Left forelimb (tissue), 1 donor: ENCODE data around the gene CRISPLD2.

Experiments used
- DNase-seq: peaks from one replicate; pipeline ENCODE4 v3.0.0-alpha.2; 2018; ENCODE audit warnings: low spot score

Gene CRISPLD2, protein sequence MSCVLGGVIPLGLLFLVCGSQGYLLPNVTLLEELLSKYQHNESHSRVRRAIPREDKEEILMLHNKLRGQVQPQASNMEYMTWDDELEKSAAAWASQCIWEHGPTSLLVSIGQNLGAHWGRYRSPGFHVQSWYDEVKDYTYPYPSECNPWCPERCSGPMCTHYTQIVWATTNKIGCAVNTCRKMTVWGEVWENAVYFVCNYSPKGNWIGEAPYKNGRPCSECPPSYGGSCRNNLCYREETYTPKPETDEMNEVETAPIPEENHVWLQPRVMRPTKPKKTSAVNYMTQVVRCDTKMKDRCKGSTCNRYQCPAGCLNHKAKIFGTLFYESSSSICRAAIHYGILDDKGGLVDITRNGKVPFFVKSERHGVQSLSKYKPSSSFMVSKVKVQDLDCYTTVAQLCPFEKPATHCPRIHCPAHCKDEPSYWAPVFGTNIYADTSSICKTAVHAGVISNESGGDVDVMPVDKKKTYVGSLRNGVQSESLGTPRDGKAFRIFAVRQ

DNA sequence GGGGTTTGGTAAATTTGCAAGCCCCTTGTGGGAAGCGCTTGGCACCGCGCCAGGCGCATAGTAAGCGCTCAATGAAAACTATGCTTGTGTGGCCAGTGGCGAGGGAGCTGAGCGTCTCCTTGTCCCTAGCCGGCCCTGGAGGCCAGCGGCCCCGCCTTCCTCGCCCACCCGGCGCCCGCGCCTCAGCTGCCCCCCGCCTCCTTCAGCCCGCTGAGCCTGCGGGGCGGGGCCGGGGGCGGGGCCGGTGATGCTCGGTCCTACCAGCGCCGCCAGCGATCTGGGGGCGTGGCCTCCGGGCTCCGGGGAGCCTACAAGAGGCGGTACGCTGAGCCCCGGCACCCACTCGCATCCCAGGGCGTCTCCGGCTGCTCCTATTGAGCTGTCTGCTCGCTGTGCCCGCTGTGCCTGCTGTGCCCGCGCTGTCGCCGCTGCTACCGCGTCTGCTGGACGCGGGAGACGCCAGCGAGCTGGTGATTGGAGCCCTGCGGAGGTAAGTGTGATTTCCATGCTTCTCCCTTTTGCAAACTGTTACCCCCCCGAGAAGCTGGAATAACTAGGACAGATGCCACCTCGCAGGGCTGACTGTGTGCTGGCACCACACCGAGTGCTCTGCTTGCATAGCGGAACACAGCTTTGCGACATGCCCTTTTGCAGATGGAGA is at the start of gene CRISPLD2:
TSS of gene CRISPLD2 (plus strand) at position 342 of the 661 bp plus-strand sequence. CDS start 18,511 bp downstream, outside the sequence.
- DNase-seq, result peak; percentile 90

DNA sequence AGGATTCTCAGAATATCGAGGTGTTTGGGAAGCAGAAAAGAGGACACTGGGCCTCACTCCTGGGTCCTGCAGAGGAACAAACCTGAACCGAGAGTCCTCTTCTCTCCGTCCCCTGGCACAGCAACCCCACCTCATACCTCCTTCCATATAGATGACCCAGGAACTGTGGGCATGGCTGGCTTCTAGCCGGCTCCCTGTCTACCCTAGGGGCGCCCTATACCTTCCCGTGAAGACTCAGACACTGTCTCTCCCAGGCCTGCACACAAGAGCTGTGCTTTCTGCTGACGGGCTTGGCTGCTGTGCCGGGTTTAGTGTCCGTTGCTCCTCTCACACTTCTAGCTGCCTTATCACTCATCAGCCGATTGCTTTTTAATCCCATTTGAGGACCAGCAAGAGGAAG is 46.5 kb upstream of the CRISPLD2 start:
- no peak for DNase-seq

DNA sequence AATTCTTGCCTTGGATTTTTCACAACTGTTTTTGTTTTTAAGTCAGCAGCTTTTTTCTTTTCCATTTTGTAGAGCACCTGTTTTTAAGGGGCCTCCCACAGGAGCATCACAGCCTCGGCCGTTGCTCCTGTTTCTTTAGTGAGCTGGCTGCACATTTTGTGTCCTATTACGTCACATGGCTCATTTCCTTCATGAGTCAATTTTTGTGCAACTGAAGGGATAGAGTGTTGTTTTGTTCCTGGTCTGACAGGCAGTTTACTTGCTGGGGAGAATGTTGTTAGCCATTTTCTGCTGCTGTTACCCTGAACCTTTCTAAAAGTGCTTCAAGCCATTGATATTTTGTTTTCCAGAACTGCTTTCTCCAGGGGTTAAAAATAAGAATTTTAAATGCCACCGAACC is 45.0 kb upstream of the CRISPLD2 start:
- no peak for DNase-seq

DNA sequence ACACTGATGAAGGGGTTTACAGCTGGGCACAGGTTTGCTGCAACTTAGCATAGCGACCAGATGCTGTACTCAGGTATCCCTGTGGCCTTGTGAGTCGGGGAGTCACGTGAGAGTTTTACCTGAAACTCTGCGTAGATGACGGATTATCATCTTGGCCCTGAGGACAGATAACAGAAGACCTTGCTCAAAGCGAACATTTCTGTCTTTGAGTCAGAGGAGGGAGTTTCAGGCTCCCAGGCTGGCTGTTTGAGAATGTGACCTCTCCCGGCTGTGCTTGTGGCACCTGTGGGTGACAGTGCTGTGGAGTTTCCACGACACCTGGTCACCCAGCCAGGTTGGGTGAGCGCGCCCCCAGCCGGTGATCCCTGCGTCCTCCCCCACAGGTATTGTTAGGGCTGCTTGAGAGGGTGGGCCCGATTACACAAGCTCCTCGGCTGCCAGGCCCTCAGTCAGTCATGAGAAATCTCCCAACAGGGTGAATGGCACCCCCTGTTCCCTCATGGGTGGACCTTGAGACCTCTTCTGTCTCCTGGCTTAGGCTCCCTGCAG is 44.4 kb upstream of the CRISPLD2 start:
- DNase-seq, result no peak

DNA sequence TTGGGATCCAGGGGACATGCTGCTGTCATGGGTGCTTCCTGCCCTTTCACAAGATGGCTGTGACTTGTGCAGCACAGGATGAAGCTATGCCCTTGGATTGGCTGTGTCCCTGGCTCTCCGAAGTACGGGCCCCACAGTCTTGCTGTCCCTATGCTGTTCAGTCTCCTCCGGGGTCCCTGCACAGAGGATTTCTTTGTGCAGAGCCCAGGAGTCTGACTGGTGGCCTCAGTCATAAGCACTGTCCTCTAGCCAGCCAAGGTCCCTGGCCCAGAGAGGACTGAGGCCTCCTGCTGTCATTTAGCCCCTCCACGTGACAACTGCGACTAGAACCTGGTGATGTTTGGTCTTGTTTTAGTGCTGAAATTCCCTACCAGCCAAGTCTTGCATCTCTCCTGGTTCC is 42.4 kb upstream of the CRISPLD2 start:
- no peak for DNase-seq

DNA sequence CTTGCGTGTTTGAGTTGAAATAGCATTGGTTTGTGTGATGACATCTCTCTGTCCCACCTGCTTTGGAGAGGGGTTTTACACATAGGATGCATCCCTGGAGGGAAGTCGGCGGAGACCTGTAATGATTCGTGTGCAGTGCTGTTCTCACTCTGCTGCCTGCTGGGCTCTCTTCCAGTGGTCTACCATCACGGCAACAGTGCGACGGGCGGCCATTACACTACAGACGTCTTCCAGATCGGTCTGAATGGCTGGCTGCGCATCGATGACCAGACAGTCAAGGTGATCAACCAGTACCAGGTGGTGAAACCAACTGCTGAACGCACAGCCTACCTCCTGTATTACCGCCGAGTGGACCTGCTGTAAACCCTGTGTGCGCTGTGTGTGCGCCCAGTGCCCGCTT is 41.1 kb upstream of the CRISPLD2 start:
- DNase-seq, result no peak

DNA sequence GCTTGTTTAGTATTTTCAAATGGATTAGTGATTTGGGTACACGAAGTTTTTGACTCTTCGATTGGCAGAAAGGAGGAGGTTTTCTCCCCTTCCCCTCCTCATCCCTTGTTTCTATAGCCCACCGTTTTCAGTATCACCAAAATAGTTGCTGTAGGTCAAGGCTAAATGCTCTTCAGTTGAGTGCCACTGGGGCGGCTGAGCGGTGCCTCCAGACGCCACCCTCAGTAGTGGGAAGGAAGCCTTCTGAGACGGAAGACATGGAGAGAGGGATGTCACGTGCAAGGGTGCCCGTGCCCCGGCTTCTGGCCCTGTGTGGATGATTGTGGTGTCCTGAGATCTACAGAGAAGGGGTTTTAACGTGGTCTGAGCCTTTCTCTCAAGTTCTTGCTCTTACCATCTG is 39.7 kb upstream of the CRISPLD2 start:
- no peak for DNase-seq

DNA sequence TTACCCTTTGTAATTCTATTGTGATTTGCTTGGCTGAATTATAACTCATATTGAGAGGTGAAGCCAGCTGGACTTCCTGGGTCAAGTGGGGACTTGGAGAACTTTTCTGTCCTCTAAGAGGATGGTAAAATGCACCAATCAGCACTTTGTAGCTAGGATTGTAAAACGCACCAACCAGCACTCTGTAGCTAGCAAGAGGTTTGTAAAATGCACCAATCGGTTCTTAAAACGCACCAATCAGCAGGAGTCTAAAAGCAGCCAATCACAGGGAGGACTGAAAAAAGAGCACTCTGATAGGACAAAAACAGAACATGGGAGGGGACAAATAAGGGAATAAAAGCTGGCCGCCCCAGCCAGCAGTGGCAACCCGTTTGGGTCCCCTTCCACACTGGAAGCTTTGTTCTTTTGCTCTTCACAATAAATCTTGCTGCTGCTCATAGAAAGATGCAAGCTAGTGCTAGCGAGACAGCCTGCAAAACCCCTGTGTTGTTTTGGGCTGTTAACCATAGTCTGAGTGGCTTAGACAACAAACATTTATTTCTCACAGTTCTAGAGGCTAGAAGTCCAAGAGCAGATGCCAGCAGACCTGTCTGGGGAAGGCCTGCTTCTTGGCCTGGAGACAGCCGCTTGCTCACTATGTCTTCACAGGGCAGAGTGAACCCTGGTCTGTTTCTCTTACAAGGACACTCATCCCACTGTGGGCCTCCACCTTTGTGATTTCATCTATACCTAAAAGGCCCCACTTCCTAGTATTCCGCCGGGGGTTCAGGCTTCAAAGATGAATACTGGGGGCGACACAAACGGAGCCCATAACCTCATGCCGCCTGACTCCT is 39.0 kb upstream of the CRISPLD2 start:
- DNase-seq, result no peak

DNA sequence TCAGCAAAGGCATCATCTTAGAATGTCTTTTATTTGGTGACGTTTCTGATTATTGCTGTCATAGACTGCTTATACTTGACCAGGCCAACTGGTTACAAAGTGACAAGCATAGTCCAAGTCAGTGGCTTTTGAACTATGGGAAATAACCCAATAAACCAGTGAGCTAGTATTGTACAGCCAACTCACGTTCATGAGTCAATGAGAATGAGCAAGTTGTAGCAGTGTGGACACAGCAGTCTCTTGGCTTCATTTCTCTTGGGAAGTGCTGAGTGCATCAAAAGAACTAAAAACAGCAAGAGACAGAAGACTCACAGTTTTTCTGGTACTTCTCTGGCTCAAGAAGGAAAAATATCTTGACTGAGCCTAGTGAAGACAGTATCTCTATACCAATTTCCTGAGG is 36.9 kb upstream of the CRISPLD2 start:
- no peak for DNase-seq

DNA sequence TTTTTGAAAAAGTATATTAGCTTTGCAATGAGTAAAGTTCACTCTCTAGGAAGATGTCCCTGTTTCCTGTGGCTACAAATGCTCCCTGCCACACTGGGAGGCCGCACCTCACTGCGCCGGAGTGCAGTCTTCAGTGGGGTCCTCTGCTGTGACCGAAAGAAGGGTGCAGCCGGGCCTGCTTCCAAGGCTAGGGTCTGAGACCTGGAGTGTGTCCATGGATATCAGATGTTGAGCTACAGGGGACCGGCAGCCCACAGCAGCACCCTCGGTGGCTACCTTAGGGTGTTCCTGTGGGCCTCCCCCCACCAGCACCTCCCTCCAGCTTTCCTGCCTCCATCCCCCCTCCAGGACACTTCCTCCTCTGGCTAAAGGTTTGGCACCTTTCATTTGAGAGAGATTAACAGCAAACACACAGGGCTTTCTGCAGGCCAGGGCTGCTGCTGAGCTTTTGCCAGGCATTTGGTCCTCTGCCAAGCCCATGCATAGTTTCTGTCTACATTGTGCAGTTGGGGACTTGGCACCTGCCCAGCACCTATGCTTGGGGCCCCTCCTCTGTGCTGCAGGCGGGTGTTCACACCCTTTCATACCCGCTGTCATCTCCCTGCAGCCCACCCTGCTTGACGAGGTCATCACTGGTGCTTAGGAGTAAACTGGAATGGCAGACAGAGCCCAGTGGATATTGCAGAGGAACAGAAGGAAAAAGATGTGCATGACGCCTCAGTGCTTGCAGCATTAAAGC is 33.8 kb upstream of the CRISPLD2 start:
- DNase-seq, result no peak

DNA sequence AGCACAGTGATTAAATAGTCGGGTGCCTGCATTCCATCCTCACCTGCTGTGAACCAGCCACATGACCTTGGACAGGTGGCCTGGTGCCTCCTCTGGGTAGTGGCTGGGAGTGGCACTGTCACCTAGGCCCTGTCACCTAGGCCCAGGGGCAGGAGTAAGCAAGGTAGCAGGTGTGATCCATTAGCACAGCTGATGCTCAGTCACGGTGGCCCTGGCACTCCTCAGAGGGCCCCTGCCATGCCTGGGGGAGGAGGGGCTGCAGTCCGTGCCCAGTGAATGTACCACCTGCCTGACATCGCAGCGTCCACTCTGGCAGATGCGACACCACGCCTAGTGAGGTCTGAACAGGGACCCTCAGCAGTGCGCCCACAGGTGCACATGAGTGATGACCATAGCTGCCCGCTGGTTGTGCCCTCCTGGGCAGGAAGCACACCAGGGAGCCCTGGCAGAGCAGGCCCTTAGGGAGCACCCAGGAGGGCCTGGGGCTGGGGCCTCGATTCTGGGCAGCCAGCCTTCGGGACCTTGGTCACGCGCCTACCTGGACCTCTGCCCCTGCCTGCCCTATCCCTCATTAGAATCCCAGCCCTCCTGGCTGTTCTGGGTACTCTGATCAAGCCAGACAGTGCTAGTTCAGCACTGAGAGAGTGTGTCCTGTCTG is 33.1 kb upstream of the CRISPLD2 start:
- no peak for DNase-seq

DNA sequence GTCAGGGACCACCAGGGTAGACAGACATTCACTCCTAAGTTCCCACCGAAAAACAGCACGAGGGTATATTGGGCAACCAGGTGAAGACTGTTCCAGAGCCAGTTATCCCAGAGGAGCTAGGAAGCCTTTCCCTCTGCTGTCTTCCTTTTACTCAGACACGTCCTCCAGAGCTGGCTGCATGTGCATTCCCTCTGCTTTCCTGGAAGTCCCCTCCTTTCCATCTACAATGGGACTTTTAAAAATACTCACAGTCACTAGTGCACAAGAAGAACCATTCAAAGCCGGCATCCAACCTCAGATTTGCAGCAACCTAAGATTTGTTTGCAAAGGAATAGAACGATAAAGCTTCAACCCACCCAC is 32.5 kb upstream of the CRISPLD2 start:
- no peak for DNase-seq

DNA sequence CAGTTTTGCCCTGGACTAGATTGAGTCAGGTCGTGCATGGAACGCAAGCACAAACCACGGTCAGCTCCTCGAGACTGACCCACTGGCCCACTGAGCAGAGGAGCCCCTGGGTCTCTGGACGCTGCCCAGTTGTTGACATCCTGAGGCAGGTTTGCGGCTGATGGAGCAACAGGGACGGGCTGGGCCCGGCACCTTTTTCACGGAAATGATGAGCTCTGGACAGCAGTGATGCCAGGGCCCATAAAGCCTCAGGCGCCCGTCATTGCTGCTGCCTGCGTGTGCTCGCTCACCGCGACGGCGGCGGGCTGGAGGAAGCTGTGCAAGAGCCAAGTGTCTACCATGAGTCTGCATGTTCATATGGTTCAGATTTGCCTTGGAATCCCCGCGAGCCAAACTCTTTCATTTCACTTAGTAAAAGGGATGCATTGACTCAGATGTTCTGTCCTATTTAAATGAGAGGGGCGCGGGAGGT is 30.8 kb upstream of the CRISPLD2 start:
- DNase-seq, result no peak

DNA sequence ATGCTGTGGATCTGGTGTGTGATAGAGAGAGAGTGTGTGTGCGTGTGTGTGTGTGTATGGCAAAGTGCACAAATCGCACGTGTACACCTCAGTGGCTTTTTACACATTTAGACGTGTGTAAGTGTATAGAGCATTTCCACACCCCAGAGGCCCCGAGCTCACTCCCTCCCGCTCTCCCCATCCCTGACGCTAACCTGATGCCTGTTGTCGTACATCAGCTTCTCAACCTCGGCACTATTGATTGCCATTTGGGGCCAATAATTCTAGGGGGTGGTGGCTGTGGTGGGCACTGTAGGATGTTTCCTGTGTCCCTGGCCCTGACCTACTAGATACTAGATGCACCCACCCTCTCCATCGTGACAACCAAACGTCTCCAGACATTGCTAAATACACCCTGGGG is 30.4 kb upstream of the CRISPLD2 start:
- DNase-seq, result no peak

DNA sequence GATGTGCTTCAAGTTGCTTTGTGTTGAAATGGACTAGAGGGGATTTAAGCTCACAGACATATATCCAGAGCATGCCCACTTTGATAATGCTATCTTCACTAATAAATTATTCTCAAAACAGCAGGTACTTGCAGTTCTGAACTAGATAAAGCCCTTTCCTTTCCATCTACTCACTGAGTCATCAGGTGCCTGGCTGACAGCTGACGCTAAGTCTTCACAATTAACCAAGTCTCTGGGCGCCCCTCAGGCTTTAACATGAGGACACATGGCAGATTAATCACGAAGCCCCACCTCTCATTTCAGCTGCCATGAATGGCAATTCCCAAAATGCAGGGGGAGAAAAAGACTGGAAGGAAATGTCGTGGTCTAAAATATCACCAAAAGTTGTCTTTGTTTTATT is 29.5 kb upstream of the CRISPLD2 start:
- no peak for DNase-seq

DNA sequence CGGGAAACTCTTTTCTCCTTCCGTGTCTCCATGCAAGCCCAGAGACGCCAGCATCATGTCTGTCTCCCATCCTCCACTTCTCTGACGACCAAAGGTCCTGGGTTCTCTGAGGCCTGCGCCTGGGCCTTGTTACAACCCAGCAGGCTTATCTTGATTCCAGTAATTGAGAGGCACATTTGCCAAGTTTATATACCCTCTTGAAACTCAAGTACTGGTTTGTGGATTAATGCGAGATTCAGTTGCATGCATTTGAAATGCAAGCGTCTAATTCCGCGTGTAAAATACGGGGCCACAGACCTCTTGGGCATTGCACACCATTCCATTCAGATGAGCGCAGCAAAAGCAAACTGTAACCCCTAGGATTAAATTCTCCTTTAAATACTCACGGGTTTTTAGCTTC is 28.7 kb upstream of the CRISPLD2 start:
- no peak for DNase-seq

DNA sequence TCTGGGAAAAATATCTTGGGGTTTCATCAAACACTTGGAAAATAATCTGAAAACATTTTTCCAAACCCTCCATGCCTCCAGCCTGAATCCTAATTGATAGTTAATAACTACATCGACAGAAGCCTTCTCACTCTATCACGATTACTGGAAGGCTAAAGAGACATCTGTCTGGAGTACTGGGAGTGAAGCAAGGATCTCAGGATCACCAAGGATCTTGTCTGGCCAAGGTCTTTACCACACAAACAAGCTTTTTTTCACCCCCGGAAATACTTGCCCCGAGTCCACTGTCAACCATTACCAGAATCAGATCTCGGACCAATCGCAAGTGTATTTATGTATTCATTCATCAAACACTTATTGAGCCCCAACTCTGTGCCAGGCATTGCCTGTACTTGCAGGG is 28.3 kb upstream of the CRISPLD2 start:
- no peak for DNase-seq

DNA sequence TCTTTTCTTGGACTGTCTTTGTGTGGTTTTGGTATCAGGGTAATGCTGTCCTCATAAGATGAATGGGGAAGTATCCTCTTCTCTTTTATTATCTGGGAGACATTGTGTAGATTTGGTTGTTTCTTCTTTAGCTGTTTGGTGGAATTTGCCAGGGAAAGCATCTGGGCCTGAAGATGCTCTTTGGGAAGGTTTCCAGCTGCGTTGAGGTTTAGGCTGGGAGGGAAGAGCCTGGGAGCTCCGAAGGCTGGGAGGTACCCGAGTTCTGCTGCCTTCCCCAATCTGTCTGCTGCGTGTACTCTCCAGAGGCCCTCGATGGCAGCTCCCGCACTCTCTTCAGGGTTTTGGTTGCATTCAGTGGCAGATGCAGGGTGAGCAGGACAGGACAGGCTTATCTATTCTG is 25.6 kb upstream of the CRISPLD2 start:
- no peak for DNase-seq

DNA sequence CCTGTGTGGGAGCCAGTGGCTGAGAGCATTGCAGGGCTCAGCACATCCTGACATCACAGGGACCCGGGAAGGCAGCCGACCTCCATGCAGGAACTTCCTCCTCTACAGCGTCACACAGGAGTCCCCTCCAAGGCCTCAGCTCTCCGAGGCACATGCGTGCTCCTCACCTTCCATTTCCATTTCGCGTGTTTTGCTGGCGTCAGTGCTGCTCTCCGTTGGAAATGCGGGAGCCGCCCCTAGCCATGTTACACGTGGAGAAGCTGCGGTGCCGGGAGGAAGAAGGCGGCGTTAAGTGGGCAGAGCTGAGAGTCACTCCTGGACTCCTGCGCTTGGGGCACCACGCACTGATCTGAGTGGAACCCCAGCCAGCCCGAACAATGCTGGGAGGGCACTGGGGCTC is 25.2 kb upstream of the CRISPLD2 start:
- no peak for DNase-seq

DNA sequence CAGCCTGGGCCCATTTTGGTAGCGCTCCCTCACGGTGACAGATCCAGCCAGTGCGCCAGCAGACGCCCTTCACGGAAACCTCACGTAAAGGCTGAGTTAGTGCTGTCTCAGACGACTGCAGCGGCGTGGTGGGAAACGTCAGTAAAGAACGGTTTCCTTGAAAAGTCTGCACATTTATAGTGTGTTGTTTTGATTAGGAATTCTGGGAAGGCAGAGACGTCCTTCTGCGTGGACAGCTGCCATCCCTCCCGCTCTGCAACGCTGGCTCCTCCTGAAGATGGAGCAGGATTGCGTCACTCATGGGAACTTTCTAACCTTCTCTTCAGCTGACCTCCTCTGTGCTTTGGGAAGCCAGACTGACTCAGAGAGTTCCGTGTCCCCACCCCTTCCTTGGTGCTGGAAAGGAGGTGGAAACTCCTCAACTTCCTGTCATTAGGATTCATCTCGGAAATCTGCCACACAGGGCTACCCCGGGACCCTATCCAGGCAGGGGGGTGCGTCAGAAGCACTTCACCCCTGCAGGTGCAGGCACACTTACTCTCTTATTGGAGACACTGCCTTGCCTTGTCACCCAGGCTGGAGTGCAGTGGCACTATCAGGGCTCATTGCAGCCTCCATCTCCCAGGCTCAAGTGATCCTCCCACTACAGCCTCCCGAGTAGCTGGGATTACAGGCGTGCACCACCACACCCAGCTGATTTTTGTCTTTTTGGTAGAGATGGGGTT is 24.3 kb upstream of the CRISPLD2 start:
- no peak for DNase-seq
